Neutrophil (primary cell): ENCODE measurements around the gene LDB3.

Experiments used
- H3K27ac ChIP-seq: fragments of 200-600 bp; sonication (generic); 2 replicates; pipeline ENCODE4 v1.5.1; 2016; ENCODE audit warnings: mild to moderate bottlenecking, moderate library complexity
- H3K27me3 ChIP-seq: fragments of 200-600 bp; sonication (generic); 2 replicates; pipeline ENCODE4 v1.6.0; 2016; ENCODE audit warnings: mild to moderate bottlenecking
- H3K36me3 ChIP-seq: fragments of 200-600 bp; sonication (generic); 2 replicates; pipeline ENCODE4 v1.5.1; 2017
- H3K4me1 ChIP-seq, 2 experiments: fragments of 200-600 bp in 1 of 2; sonication (generic) in 1 of 2; 1 replicate in 1 of 2; 2 replicates in 1 of 2; pipeline versions ENCODE4 v1.5.1 to v1.6.1; 2013 to 2016; ENCODE audit warnings: low read depth in 1 of 2, low read length in 1 of 2, mild to moderate bottlenecking in 1 of 2, moderate library complexity in 1 of 2; ENCODE audit not compliant: control insufficient read depth in 1 of 2, insufficient read depth in 1 of 2
- H3K4me3 ChIP-seq, 2 experiments: fragments of 200-600 bp in 1 of 2; sonication (generic) in 1 of 2; 1 replicate in 1 of 2; 2 replicates in 1 of 2; pipeline ENCODE4 v1.5.1; 2013 to 2016; ENCODE audit warnings: low read depth in 1 of 2, low read length in 1 of 2, mild to moderate bottlenecking in 1 of 2, moderate library complexity in 1 of 2
- H3K9me3 ChIP-seq: fragments of 200-600 bp; sonication (generic); 2 replicates; pipeline ENCODE4 v1.5.1; 2016
- CTCF ChIP-seq: fragments of 200-600 bp; sonication (generic); IDR thresholded peaks from 2 replicates; pipeline ENCODE4 v1.5.1; 2016; ENCODE audit warnings: antibody characterized with exemption

LDB3 gene

GRCh38 chr10:86757113-86757972 lies 89.0 kb downstream of the LDB3 start:
- H3K27me3 ChIP-seq, result peaks cover 98% of the 10 kb centered on the region
- no peaks in the 10 kb centered on the region for H3K9me3 ChIP-seq
- H3K4me1 ChIP-seq, result peaks cover 11 to 18% of the 10 kb centered on the region in 2 experiments
- TF ChIP-seq CTCF, result no peak
- no peak overlapping the region for H3K27ac ChIP-seq
- peak overlapping the region in 1 of 2 experiments; percentile 62 for H3K4me3 ChIP-seq
- H3K36me3 ChIP-seq, result no peaks in the 10 kb centered on the region

- H3K27ac ChIP-seq, result no peak overlapping the region
- no peak for TF ChIP-seq CTCF
- H3K27me3 ChIP-seq, result peaks cover 100% of the 10 kb centered on the region
- H3K36me3 ChIP-seq, result no peaks in the 10 kb centered on the region
- H3K4me3 ChIP-seq, result no peak overlapping the region
- no peaks in the 10 kb centered on the region for H3K9me3 ChIP-seq
- H3K4me1 ChIP-seq, result peaks cover 11 to 18% of the 10 kb centered on the region in 2 experiments
Observed at GRCh38 chr10:86758189-86759072, 90.1 kb downstream of the LDB3 start.

- no peak overlapping the region for H3K4me3 ChIP-seq
- TF ChIP-seq CTCF, result no peak
- no peaks in the 10 kb centered on the region for H3K9me3 ChIP-seq
- peaks cover 98% of the 10 kb centered on the region for H3K27me3 ChIP-seq
- no peak overlapping the region for H3K27ac ChIP-seq
- peaks cover 11 to 18% of the 10 kb centered on the region in 2 experiments for H3K4me1 ChIP-seq
- no peaks in the 10 kb centered on the region for H3K36me3 ChIP-seq
Observed at GRCh38 chr10:86759073-86759672, 90.9 kb downstream of the LDB3 start.

- Histone ChIP-seq H3K27me3 (peaks cover 68% of the 10 kb centered on the region), H3K36me3 (no peaks in the 10 kb centered on the region), H3K4me3 (no peak overlapping the region), H3K9me3 (no peaks in the 10 kb centered on the region), H3K27ac (no peak overlapping the region), H3K4me1 (peaks cover 0 to 9% of the 10 kb centered on the region in 2 experiments)
- no peak for TF ChIP-seq CTCF
Observed at GRCh38 chr10:86763404-86763803, 95.1 kb downstream of the LDB3 start.

GRCh38 chr10:86765548-86765947 lies 97.2 kb downstream of the LDB3 start:
- Histone ChIP-seq H3K9me3 (no peaks in the 10 kb centered on the region), H3K27me3 (peaks cover 68% of the 10 kb centered on the region)
- no peak for TF ChIP-seq CTCF

More at GRCh38 chr10:86765548-86765947, 97.2 kb downstream of the LDB3 start:
- peaks cover 0 to 9% of the 10 kb centered on the region in 2 experiments for H3K4me1 ChIP-seq
- no peaks in the 10 kb centered on the region for H3K36me3 ChIP-seq
- H3K27ac ChIP-seq, result no peak overlapping the region
- no peak overlapping the region for H3K4me3 ChIP-seq
